NK-92 treated with Interleukin-12 subunit alpha and Interleukin-12 subunit beta, amount 100 ng/mL, for 24 hours (cell line): Measurements from ENCODE around the gene ASCL5.
"Not testable (repeated sequence)": the region's sequence is repeated elsewhere in the genome, so short reads cannot be mapped to it uniquely, and the experiment has no call there.

ENCODE experiments used
- DNase-seq: peaks from one replicate; lab custom pipeline; 2025; lab: John Stamatoyannopoulos, UW

The ASCL5 gene

GRCh38 chr1:201126832-201127754 lies at the start of gene ASCL5:
ASCL5 (minus strand) TSS chr1:201127184; CDS start chr1:201115372, 11,812 bp downstream.
- no peak for DNase-seq

DNA sequence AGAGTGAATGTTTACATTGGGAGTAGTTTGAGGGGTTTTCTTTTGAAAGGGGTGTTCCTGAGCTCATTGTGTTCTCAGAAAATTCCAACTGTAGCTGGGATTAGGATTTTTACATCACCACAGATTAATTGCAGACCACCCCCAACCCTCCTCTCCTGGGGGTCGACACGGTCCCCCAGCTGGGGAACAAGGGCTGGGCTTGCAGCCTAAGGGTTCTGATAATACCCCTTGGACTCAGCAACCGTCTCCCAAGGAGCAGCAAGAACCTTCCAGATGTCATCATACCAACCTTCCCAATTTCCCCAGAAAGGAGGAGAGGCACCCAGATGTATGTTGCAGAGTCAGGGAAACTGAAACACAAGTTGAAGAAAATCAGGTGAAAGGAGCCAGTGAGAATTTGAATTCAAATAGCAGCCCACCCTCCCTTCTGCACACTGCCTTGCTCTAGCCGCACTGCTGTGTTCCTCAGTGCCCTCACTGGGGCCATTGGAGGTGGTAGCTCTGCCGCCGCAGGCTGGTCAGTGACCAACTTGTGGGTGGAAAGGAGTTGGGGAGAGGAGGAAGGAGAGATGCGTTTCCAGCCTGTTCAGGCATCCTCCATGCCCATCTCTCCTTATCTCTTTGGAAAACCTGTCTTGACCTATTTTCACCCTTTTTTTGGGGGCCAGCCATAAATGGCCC lies 49.0 kb upstream of the ASCL5 start:
- no peak for DNase-seq

GRCh38 chr1:201173736-201174135 lies 46.8 kb upstream of the ASCL5 start:
- no peak for DNase-seq

DNA sequence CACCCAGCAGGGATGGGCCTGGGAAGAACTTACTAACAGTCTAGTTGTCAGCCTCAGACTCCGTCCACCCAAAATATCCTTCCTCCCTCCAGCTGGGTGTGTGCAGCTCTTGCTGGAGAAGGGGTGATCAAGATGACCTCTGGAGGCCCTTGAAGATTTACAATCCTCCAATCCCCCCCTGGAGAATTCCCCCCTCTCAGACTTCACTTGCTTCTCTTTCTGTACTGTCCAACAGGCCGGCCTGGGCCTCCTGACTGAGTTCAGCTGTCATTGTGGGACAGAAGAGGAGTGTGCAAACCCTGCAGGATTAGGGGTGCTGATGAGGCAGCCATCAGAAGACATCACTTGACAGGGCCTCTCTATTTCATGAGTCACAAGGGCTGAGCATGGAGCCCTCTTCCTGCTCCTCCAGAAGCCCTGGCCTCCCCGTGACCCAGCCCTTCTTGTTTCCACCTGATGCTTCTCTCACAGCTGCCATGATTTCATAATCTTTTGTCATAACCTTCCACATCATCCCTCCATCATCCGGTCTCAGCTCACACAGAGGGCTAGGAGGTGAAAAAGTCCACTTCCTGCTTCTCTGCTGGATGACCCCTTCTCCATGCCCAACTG lies 46.1 kb upstream of the ASCL5 start:
- DNase-seq, result peak; percentile 27

GRCh38 chr1:201172326-201172725 lies 45.3 kb upstream of the ASCL5 start:
- DNase-seq, result no peak

- no peak for DNase-seq
These were observed 44.4 kb upstream of the ASCL5 start for GRCh38 chr1:201171063-201172036.

- DNase-seq, result no peak
These were observed 43.6 kb upstream of the ASCL5 start for GRCh38 chr1:201170533-201171062.

- no peak for DNase-seq
These were observed 43.1 kb upstream of the ASCL5 start for GRCh38 chr1:201169971-201170532.

- no peak for DNase-seq
These were observed 42.2 kb upstream of the ASCL5 start for GRCh38 chr1:201169203-201169602.

DNA sequence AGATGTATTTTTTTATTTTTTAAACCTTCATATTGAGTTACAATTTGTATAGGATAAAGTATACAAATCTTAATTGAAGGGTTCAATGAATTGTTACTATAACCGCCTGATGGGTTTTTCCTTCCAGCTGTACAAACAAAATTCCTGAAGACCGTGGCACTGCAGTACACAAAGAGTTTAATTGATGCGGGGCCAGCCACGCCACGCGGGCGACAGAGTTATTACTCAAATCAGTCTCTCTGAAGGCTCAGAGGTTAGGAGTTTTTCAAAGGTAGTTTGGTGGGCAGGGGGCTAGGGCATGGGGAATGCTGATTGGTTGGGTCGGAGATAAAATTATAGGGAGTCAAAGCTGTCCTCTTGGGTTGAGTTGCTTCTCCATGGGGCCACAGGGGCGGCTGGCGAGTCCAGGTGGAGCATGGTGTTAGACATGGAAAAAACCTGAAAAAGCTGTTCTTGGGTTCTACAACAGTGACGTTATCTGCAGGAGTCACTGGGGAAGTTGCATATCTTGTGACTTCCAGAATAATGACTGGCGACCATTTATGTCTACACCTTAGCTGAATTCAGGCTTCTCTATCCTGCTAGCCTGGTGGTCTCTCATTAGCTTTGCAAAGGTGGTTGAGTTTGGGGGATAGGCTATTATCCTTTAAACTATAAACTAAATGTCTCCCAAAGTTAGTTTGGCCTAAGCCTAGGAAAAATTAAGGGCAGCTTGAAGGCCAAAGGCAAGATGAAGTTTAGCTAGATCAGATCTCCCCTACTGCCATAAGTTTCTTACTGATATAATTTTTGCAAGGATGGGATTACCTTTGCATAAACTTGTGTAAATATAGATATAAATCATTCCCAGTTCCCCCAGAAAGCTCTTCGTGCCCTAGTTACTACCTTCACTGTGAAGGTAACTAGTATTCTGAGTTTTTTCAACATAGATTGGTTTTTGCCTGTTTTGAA lies 40.3 kb upstream of the ASCL5 start:
- no peak for DNase-seq

GRCh38 chr1:201164645-201165044 lies 37.7 kb upstream of the ASCL5 start:
- DNase-seq, result no peak

DNA sequence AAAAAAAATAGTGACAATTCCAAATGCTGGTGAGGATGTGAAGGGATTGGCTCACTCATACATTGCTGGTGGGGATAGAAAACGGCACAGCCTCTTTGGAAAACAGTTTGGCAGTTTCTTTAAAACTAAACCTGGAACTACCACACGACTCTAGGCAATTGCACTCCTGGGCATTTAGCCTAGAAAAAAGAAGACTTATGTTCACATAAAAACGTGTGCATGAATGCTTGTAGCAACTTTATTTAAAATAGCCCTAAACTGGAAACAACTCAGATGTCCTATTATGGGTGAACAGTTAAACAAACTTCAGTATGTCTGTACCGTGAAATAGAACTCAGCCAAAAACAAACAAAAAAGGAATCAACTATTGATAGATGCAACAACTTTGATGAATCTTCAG lies 36.7 kb upstream of the ASCL5 start:
- DNase-seq, result no peak

- DNase-seq, result not testable (repeated sequence)
These were observed 36.1 kb upstream of the ASCL5 start for GRCh38 chr1:201163036-201163435.

- DNase-seq, result no peak
These were observed 31.0 kb upstream of the ASCL5 start for GRCh38 chr1:201157949-201158348.

DNA sequence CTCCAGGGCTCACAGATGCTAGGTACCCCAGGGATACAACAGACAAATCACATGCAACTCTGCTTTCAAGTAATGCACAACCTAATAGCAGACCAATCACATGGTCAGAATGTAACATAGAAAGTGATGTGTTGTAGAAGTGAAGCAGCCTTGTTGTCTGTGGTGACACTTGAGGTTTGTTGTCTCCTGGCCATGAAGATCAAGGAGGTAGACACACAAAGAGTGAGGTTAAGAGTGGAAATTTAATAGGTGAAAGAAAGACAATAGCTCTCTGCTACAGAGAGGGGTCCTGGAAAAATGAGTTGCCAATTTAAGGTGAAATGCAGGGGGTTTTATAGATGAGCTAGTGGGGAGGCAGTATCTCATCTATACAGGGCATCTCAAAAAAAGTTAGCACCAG lies 29.8 kb upstream of the ASCL5 start:
- DNase-seq, result no peak

GRCh38 chr1:201156346-201156745 lies 29.4 kb upstream of the ASCL5 start:
- DNase-seq, result no peak

- no peak for DNase-seq
These were observed 28.4 kb upstream of the ASCL5 start for GRCh38 chr1:201155354-201155753.

- peak; percentile 79 for DNase-seq
These were observed 27.6 kb upstream of the ASCL5 start, which contains the start of gene TMEM9 for GRCh38 chr1:201154389-201155165. TMEM9 (minus strand) TSS chr1:201154474; CDS start chr1:201153923, 551 bp downstream.
